Measurements from ENCODE around the gene TMIGD3.
A peak's percentile ranks its signal among the peaks of the same experiment; 100 is the strongest.

The TMIGD3 gene

DNA sequence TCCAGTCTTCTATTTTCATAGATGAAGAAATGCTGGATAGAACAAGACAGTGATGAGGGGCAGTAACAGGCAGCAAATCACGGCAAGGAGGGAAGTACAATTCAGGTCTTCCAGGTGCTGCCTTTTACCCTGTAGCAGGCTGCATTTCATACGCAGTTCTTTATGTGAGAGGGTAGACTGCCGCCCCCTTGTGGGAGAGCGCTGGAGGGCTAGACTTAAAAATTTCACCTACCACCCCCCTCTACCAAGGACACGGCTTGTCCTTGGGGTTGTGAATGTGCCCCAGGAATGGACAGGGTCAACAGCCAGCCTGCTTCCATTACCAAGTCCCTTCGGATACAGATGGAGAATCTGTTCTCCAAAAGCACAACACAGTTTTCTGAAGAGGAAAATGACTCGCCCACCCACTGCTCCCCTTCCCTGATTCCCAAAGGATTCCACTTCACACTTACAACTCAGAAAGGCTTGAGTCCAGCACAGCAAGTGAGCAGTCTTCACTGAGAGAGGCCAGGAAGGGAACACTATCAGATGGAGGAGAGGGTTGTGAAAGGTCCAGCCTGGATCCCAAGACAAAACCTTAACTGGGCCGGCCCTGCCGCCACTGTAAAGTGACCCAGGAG lies 61.8 kb downstream of the TMIGD3 start:
- no peaks in the 10 kb centered on the region for H3K27me3 ChIP-seq (ENCODE audit: control insufficient read depth, low read length)
- H3F3A ChIP-seq (ENCODE audit: control insufficient read depth, insufficient read depth), result peaks cover 17% of the 10 kb centered on the region
- H4K20me1 ChIP-seq (ENCODE audit: control insufficient read depth, insufficient read depth, low read depth, low read length), result peaks cover 5% of the 10 kb centered on the region; the same call in 1 of the 2 replicates
- H3K4me1 ChIP-seq (ENCODE audit: control insufficient read depth, low read length), result peaks cover 6% of the 10 kb centered on the region
- H3K9me2 ChIP-seq (replicated peaks; ENCODE audit: control insufficient read depth, low read length), result no peaks in the 10 kb centered on the region
- H3K4me2 ChIP-seq (ENCODE audit: low read length), result no peak overlapping the region
- H3K36me3 ChIP-seq (ENCODE audit: control insufficient read depth, low read length), result peaks cover 94% of the 10 kb centered on the region
- TF ChIP-seq, protein P1, sequence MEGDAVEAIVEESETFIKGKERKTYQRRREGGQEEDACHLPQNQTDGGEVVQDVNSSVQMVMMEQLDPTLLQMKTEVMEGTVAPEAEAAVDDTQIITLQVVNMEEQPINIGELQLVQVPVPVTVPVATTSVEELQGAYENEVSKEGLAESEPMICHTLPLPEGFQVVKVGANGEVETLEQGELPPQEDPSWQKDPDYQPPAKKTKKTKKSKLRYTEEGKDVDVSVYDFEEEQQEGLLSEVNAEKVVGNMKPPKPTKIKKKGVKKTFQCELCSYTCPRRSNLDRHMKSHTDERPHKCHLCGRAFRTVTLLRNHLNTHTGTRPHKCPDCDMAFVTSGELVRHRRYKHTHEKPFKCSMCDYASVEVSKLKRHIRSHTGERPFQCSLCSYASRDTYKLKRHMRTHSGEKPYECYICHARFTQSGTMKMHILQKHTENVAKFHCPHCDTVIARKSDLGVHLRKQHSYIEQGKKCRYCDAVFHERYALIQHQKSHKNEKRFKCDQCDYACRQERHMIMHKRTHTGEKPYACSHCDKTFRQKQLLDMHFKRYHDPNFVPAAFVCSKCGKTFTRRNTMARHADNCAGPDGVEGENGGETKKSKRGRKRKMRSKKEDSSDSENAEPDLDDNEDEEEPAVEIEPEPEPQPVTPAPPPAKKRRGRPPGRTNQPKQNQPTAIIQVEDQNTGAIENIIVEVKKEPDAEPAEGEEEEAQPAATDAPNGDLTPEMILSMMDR (IDR thresholded peaks at IDR 0.05; ENCODE audit: low read depth, low read length, poor library complexity, severe bottlenecking), result peak; percentile 90
- TF ChIP-seq EZH2phosphoT487 (IDR thresholded peaks at IDR 0.05; ENCODE audit: borderline replicate concordance, low read length), result no peak
- no peak overlapping the region for H3K4me3 ChIP-seq (ENCODE audit: low read length)
- H3K9me3 ChIP-seq (ENCODE audit: control insufficient read depth, insufficient read depth, low read length), result no peaks in the 10 kb centered on the region
- H3K27ac ChIP-seq (ENCODE audit: low read depth, low read length), result no peak overlapping the region
- H3K79me2 ChIP-seq (ENCODE audit: control insufficient read depth, low read length), result peaks cover 24% of the 10 kb centered on the region

DNA sequence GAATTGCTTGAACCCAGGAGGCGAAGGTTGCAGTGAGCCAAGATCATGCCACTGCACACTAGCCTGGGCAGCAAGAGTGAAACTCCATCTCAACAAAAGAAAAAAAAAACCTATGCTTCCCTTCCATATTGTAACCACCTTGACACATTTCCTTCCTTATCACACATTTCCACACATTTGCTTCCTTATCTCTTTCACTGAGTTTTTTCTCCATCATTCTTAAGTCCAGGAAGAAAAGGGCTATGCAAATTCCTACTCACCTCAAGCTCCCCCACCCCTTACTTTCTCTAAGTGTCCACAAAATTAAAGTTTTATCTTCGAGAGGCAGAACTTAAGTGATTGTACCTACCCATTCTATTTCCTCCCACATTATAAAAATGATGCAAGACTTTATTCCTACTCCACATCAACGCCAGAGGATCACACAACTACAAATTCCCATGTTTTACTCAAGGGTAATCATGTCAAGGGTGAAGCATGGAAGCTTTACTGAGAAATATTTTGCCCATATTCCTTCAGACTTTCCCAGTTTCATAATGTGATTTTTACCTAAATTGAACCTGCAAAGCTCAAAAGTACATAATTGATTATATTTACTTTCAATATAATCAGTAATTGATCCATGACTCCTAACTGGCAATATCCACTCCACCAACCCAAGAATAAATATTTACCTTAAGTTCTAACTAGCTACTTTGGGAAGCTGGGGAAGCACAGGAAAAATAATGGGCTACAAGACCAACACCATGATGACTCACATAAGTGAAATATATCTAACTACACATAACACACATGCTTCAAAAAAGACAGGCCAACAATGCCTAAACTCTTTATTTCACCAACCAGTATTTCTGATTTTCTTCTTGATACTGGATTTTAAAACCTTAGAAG lies 63.7 kb downstream of the TMIGD3 start:
- Histone ChIP-seq H3K27ac (ENCODE audit: low read depth, low read length) (no peak overlapping the region), H3F3A (ENCODE audit: control insufficient read depth, insufficient read depth) (peaks cover 20% of the 10 kb centered on the region), H3K4me3 (ENCODE audit: low read length) (no peak overlapping the region), H4K20me1 (ENCODE audit: control insufficient read depth, insufficient read depth, low read depth, low read length) (peaks cover 5% of the 10 kb centered on the region; the same call in 1 of the 2 replicates), H3K4me2 (ENCODE audit: low read length) (no peak overlapping the region), H3K27me3 (ENCODE audit: control insufficient read depth, low read length) (no peaks in the 10 kb centered on the region), H3K36me3 (ENCODE audit: control insufficient read depth, low read length) (peaks cover 74% of the 10 kb centered on the region), H3K9me2 (replicated peaks; ENCODE audit: control insufficient read depth, low read length) (no peaks in the 10 kb centered on the region), H3K79me2 (ENCODE audit: control insufficient read depth, low read length) (peaks cover 5% of the 10 kb centered on the region; the same call in 1 of the 2 replicates), H3K4me1 (ENCODE audit: control insufficient read depth, low read length) (peaks cover 4% of the 10 kb centered on the region), H3K9me3 (ENCODE audit: control insufficient read depth, insufficient read depth, low read length) (no peaks in the 10 kb centered on the region)
- TF ChIP-seq EZH2phosphoT487 (IDR thresholded peaks at IDR 0.05; ENCODE audit: borderline replicate concordance, low read length), result no peak
- TF ChIP-seq, protein P1 (IDR thresholded peaks at IDR 0.05; ENCODE audit: low read depth, low read length, poor library complexity, severe bottlenecking), result no peak

DNA sequence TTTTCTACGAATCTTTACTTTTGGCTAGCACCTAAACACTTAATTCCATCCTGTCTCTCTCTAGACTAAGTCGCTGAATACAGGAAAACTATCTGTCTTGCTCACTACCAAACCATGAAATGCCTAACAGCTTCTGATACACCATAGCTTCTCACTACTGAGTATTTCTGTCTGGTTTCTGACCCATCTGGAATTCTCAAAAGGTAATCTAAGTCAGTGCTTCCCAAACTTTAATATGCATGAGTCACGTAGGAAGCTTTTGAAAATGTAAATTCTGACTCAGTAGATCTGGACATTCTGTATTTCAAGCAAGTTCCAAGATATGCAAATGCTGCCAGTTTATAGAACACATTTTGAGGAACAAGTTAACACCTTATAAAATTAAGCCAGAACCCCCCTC lies 66.7 kb downstream of the TMIGD3 start:
- no peak for TF ChIP-seq EZH2phosphoT487 (IDR thresholded peaks at IDR 0.05; ENCODE audit: borderline replicate concordance, low read length)
- TF ChIP-seq, protein P1 (IDR thresholded peaks at IDR 0.05; ENCODE audit: low read depth, low read length, poor library complexity, severe bottlenecking), result no peak

More for the DNA sequence above, 66.7 kb downstream of the TMIGD3 start:
- Histone ChIP-seq H3K79me2 (ENCODE audit: control insufficient read depth, low read length) (0 out of 2 replicates have a peak, but pooled peaks cover 4% of the 10 kb centered on the region), H3K4me2 (ENCODE audit: low read length) (no peak overlapping the region), H3F3A (ENCODE audit: control insufficient read depth, insufficient read depth) (peaks cover 19% of the 10 kb centered on the region), H3K27ac (ENCODE audit: low read depth, low read length) (no peak overlapping the region), H3K27me3 (ENCODE audit: control insufficient read depth, low read length) (0 out of 2 replicates have a peak, but pooled peaks cover 3% of the 10 kb centered on the region), H3K4me3 (ENCODE audit: low read length) (no peak overlapping the region), H4K20me1 (ENCODE audit: control insufficient read depth, insufficient read depth, low read depth, low read length) (peaks cover 5% of the 10 kb centered on the region; the same call in 1 of the 2 replicates), H3K4me1 (ENCODE audit: control insufficient read depth, low read length) (peaks cover 4% of the 10 kb centered on the region), H3K9me3 (ENCODE audit: control insufficient read depth, insufficient read depth, low read length) (no peaks in the 10 kb centered on the region), H3K36me3 (ENCODE audit: control insufficient read depth, low read length) (peaks cover 44% of the 10 kb centered on the region), H3K9me2 (replicated peaks; ENCODE audit: control insufficient read depth, low read length) (no peaks in the 10 kb centered on the region)
